Loucy (cell line): ENCODE results near the gene C2orf80.

ENCODE experiments used
- CTCF ChIP-seq: fragments of 200-600 bp; sonication (generic); conservative IDR thresholded peaks from 2 replicates; pipeline ENCODE4 v1.5.1; 2014; ENCODE audit warnings: mild to moderate bottlenecking, antibody characterized with exemption, low read length
- EZH2phosphoT487 ChIP-seq: fragments of 200-600 bp; IDR thresholded peaks from 2 replicates; pipeline ENCODE4 v1.6.1; 2018; ENCODE audit warnings: antibody characterized with exemption, mild to moderate bottlenecking, moderate library complexity, borderline replicate concordance

GRCh38 chr2:208175069-208175839 lies 14.6 kb downstream of the C2orf80 start:
- TF ChIP-seq CTCF (peak; percentile 89), EZH2phosphoT487 (no peak)
